GM12878 (cell line): Measurements from ENCODE around the gene HS6ST3. TPM values are rescaled to one million over a fixed set of nuclear protein-coding genes. Genes with fewer than 3 reads are reported as not detected.

Experiments used
- ATAC-seq: fragments of 200-7000 bp; cut with Tn5 transposase; 3 replicates; pipeline ENCODE4 v1.9.1; 2020; ENCODE audit warnings: mild to moderate bottlenecking, moderate library complexity
- BruUV-seq: library from RNA; stranded (reverse); fragments of 400-500 nt; replicated peaks from 2 replicates; lab custom pipeline; 2021; lab: Mats Ljungman, UMichigan
- CTCF ChIA-PET: fragments of 300-600 bp; sonication (Branson Sonifier 250); formaldehyde crosslinking; extraction: SDS; loops from one replicate; lab custom pipeline; 2021; ENCODE audit warnings: inconsistent platforms; lab: Yijun Ruan, JAX
- POLR2A ChIA-PET: fragments of 350-600 bp; formaldehyde crosslinking; extraction: SDS; loops from one replicate; lab custom pipeline; 2021; ENCODE audit warnings: inconsistent platforms; lab: Charles Lee
- RAD21 ChIA-PET: fragments of 300-600 bp; sonication (Branson Sonifier 250); formaldehyde crosslinking; loops from one replicate; lab custom pipeline; 2023; ENCODE audit warnings: antibody characterized with exemption; ENCODE audit not compliant: unreplicated experiment; lab: Charles Lee
- SMC1A ChIA-PET: fragments of 300-600 bp; sonication (Branson Sonifier 250); formaldehyde crosslinking; loops from one replicate; lab custom pipeline; 2023; ENCODE audit not compliant: unreplicated experiment, uncharacterized antibody; lab: Charles Lee
- DNase-seq: peaks from one replicate; pipeline ENCODE4 v3.0.0-alpha.2; 2011; ENCODE audit warnings: low read depth, low spot score
- FAIRE-seq: peaks from 3 replicates; lab custom pipeline; 2011; peaks lifted over from hg19 to GRCh38; lab: Jason Lieb, UNC
- H2AFZ ChIP-seq: 2 replicates; pipeline ENCODE4 v1.6.0; 2011; ENCODE audit warnings: low read depth, low read length, control low read depth; ENCODE audit not compliant: control insufficient read depth
- H3K27ac ChIP-seq: 2 replicates; pipeline ENCODE4 v1.5.1; 2011; ENCODE audit warnings: control low read depth; ENCODE audit not compliant: control insufficient read depth, insufficient read depth
- H3K27me3 ChIP-seq, 2 experiments: replicated peaks in 1 of 2; 2 replicates each; pipeline versions ENCODE4 v1.6.0 to v1.6.1; 2011; ENCODE audit warnings: low read length in 1 of 2; ENCODE audit not compliant: control insufficient read depth in 2 of 2, insufficient read depth in 2 of 2
- H3K36me3 ChIP-seq, 2 experiments: 2 replicates each; pipeline ENCODE4 v1.5.1; 2011; ENCODE audit warnings: low read length in 1 of 2; ENCODE audit not compliant: control insufficient read depth in 2 of 2, insufficient read depth in 2 of 2
- H3K4me1 ChIP-seq: 2 replicates; pipeline ENCODE4 v1.6.1; 2011; ENCODE audit warnings: mild to moderate bottlenecking, low read length, moderate library complexity, mixed read lengths; ENCODE audit not compliant: control insufficient read depth, insufficient read depth
- H3K4me2 ChIP-seq: 2 replicates; pipeline ENCODE4 v1.6.0; 2011; ENCODE audit warnings: control low read depth; ENCODE audit not compliant: control insufficient read depth, insufficient read depth
- H3K4me3 ChIP-seq: fragments of 200-600 bp; sonication (generic); 2 replicates; pipeline ENCODE4 v1.5.1; 2016
- H3K79me2 ChIP-seq: 2 replicates; pipeline ENCODE4 v1.6.0; 2011; ENCODE audit warnings: low read length; ENCODE audit not compliant: control insufficient read depth, insufficient read depth
- H3K9ac ChIP-seq: 2 replicates; pipeline ENCODE4 v1.8.0; 2011; ENCODE audit warnings: low read length, control low read depth, mixed read lengths; ENCODE audit not compliant: control insufficient read depth, insufficient read depth
- H3K9me3 ChIP-seq: replicated peaks from 3 replicates; pipeline ENCODE4 v1.5.1; 2011; ENCODE audit warnings: mild to moderate bottlenecking, low read length; ENCODE audit not compliant: control insufficient read depth, insufficient read depth
- H4K20me1 ChIP-seq: 2 replicates; pipeline ENCODE4 v1.6.0; 2011; ENCODE audit not compliant: control insufficient read depth, insufficient read depth
- CREM ChIP-seq: IDR thresholded peaks from 2 replicates; pipeline ENCODE4 v1.6.1; 2014; ENCODE audit warnings: antibody characterized with exemption, low read depth
- HCFC1 ChIP-seq: fragments of 150-350 bp; IDR thresholded peaks from 2 replicates; pipeline ENCODE4 v1.6.1; 2014; ENCODE audit warnings: low read length
- HDGF ChIP-seq: fragments of 450-650 bp; IDR thresholded peaks from 2 replicates; pipeline ENCODE4 v1.6.1; 2016; ENCODE audit warnings: antibody characterized with exemption
- IKZF1 ChIP-seq: fragments of 450-650 bp; conservative IDR thresholded peaks from 2 replicates; pipeline ENCODE4 v1.6.1; 2017; ENCODE audit warnings: antibody characterized with exemption, mild to moderate bottlenecking
- MYC ChIP-seq: IDR thresholded peaks from 2 replicates; pipeline ENCODE4 v1.6.1; 2011; ENCODE audit warnings: mild to moderate bottlenecking, low read length, moderate library complexity, inconsistent platforms; ENCODE audit not compliant: insufficient read depth, insufficient replicate concordance, insufficient read length, severe bottlenecking
- NR2C1 ChIP-seq: fragments of 450-650 bp; IDR thresholded peaks from 2 replicates; pipeline ENCODE4 v1.6.1; 2017; ENCODE audit warnings: antibody characterized with exemption, mild to moderate bottlenecking, moderate library complexity
- NR2F1 ChIP-seq: fragments of 450-650 bp; conservative IDR thresholded peaks from 2 replicates; pipeline ENCODE4 v1.6.1; 2017; ENCODE audit warnings: mild to moderate bottlenecking
- PAX8 ChIP-seq: fragments of 450-650 bp; IDR thresholded peaks from 2 replicates; pipeline ENCODE4 v1.6.1; 2017; ENCODE audit warnings: mild to moderate bottlenecking, moderate library complexity
- SREBF2 ChIP-seq: IDR thresholded peaks from 2 replicates; pipeline ENCODE4 v1.6.1; 2012; ENCODE audit warnings: mild to moderate bottlenecking, low read length
- WGBS: methylation state at CpG from one replicate; pipeline ENCODE4 v1.1.6; 2016; ENCODE audit warnings: low lambda C conversion rate; ENCODE audit not compliant: insufficient replicate concordance, insufficient coverage; ENCODE audit errors: missing lambda C conversion rate; 5-methylcytosine and 5-hydroxymethylcytosine counted together
- in situ Hi-C: fragments of 300-500 bp; cut with MboI; formaldehyde crosslinking; loops from 9 replicates; pipeline ENCODE4 v1.14.3; 2018; ENCODE audit warnings: mixed read lengths
- intact Hi-C: fragments of 100-400 bp; cut with micrococcal nuclease; formaldehyde crosslinking; loops from one replicate; pipeline ENCODE4 v1.14.2; 2022; ENCODE audit not compliant: unreplicated experiment
- polyA plus RNA-seq, 11 experiments: library from polyadenylated mRNA; depleted of rRNA in 4 of 11; unstranded in 6 of 11; stranded (reverse) in 5 of 11; fragments of >200 nt; fragmentation: Nextera tagmentation in 4 of 11; fragmentation: Illumina TruSeq in 1 of 11; extraction: Ambion mirVana in 4 of 11; extraction: Trizol in 1 of 11; gene quantifications; 1 replicate in 1 of 11; 2 replicates in 10 of 11; pipeline versions ENCODE4 v1.2.1 to v1.2.3, GENCODE V29; 2011 to 2016; ENCODE audit warnings: inconsistent platforms in 2 of 11, missing spikeins in 2 of 11, low read depth in 1 of 11
- total RNA-seq, 4 experiments: library from RNA; depleted of rRNA in 3 of 4; stranded (reverse); fragments of >200 nt in 3 of 4; fragmentation: Illumina TruSeq in 1 of 4; extraction: Trizol in 1 of 4; gene quantifications; 2 replicates each; pipeline versions ENCODE4 v1.2.1 to v1.2.3, GENCODE V29; 2013 to 2021
- TF ChIP-seq, protein P1 (sequence below): fragments of 450-650 bp; IDR thresholded peaks from 2 replicates; pipeline ENCODE4 v1.6.1; 2017; ENCODE audit warnings: mild to moderate bottlenecking, moderate library complexity
- TF ChIP-seq, protein P2 (sequence below): IDR thresholded peaks from 2 replicates; pipeline ENCODE4 v1.6.1; 2012; ENCODE audit warnings: improper control_type of control experiment, low read depth, low read length; ENCODE audit not compliant: insufficient replicate concordance
- TF ChIP-seq, protein P3 (sequence below): fragments of 450-650 bp; conservative IDR thresholded peaks from 2 replicates; pipeline ENCODE4 v1.6.1; 2017; ENCODE audit warnings: mild to moderate bottlenecking, moderate library complexity
- TF ChIP-seq, protein P4 (sequence below): IDR thresholded peaks from 2 replicates; pipeline ENCODE4 v1.6.1; 2011; ENCODE audit warnings: mild to moderate bottlenecking, low read depth, low read length, moderate library complexity; ENCODE audit not compliant: insufficient replicate concordance

HS6ST3 gene
- total and polyA plus RNA-seq, 10 of the 15 experiments (the other 5 are each of a cell fraction or from before 2014, with no cell fraction given) = under 0.01 to 2.9 TPM; not detected in 8

- Histone ChIP-seq H3K4me3 (no peak overlapping the region), H3K36me3 (no peaks in the 10 kb centered on the region), H3K27me3 (no peaks in the 10 kb centered on the region), H2AFZ (no peak overlapping the region), H3K4me2 (no peak overlapping the region), H3K9me3 (no peaks in the 10 kb centered on the region), H3K9ac (no peak overlapping the region), H3K4me1 (no peaks in the 10 kb centered on the region), H3K27ac (no peak overlapping the region), H4K20me1 (no peaks in the 10 kb centered on the region), H3K79me2 (no peaks in the 10 kb centered on the region)
- ChIA-PET CTCF (no interaction called here), RAD21 (no interaction called here), SMC1A (no interaction called here), POLR2A (no interaction called here)
- no TSS peak for BruUV-seq
- DNase-seq (no peak), FAIRE-seq (no peak), ATAC-seq (no peak)
- WGBS = 0% methylated on average over 2 of the region's 2 CpGs
- intact Hi-C loops (no loop called here), in situ Hi-C loops (no loop called here)
- TF ChIP-seq, protein P1, sequence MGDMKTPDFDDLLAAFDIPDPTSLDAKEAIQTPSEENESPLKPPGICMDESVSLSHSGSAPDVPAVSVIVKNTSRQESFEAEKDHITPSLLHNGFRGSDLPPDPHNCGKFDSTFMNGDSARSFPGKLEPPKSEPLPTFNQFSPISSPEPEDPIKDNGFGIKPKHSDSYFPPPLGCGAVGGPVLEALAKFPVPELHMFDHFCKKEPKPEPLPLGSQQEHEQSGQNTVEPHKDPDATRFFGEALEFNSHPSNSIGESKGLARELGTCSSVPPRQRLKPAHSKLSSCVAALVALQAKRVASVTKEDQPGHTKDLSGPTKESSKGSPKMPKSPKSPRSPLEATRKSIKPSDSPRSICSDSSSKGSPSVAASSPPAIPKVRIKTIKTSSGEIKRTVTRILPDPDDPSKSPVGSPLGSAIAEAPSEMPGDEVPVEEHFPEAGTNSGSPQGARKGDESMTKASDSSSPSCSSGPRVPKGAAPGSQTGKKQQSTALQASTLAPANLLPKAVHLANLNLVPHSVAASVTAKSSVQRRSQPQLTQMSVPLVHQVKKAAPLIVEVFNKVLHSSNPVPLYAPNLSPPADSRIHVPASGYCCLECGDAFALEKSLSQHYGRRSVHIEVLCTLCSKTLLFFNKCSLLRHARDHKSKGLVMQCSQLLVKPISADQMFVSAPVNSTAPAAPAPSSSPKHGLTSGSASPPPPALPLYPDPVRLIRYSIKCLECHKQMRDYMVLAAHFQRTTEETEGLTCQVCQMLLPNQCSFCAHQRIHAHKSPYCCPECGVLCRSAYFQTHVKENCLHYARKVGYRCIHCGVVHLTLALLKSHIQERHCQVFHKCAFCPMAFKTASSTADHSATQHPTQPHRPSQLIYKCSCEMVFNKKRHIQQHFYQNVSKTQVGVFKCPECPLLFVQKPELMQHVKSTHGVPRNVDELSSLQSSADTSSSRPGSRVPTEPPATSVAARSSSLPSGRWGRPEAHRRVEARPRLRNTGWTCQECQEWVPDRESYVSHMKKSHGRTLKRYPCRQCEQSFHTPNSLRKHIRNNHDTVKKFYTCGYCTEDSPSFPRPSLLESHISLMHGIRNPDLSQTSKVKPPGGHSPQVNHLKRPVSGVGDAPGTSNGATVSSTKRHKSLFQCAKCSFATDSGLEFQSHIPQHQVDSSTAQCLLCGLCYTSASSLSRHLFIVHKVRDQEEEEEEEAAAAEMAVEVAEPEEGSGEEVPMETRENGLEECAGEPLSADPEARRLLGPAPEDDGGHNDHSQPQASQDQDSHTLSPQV = no peak
- TF ChIP-seq CREM (no peak), NR2F1 (no peak), PAX8 (no peak), NR2C1 (no peak), IKZF1 (no peak), HDGF (no peak), SREBF2 (no peak), HCFC1 (no peak), MYC (no peak)
- TF ChIP-seq, protein P2, sequence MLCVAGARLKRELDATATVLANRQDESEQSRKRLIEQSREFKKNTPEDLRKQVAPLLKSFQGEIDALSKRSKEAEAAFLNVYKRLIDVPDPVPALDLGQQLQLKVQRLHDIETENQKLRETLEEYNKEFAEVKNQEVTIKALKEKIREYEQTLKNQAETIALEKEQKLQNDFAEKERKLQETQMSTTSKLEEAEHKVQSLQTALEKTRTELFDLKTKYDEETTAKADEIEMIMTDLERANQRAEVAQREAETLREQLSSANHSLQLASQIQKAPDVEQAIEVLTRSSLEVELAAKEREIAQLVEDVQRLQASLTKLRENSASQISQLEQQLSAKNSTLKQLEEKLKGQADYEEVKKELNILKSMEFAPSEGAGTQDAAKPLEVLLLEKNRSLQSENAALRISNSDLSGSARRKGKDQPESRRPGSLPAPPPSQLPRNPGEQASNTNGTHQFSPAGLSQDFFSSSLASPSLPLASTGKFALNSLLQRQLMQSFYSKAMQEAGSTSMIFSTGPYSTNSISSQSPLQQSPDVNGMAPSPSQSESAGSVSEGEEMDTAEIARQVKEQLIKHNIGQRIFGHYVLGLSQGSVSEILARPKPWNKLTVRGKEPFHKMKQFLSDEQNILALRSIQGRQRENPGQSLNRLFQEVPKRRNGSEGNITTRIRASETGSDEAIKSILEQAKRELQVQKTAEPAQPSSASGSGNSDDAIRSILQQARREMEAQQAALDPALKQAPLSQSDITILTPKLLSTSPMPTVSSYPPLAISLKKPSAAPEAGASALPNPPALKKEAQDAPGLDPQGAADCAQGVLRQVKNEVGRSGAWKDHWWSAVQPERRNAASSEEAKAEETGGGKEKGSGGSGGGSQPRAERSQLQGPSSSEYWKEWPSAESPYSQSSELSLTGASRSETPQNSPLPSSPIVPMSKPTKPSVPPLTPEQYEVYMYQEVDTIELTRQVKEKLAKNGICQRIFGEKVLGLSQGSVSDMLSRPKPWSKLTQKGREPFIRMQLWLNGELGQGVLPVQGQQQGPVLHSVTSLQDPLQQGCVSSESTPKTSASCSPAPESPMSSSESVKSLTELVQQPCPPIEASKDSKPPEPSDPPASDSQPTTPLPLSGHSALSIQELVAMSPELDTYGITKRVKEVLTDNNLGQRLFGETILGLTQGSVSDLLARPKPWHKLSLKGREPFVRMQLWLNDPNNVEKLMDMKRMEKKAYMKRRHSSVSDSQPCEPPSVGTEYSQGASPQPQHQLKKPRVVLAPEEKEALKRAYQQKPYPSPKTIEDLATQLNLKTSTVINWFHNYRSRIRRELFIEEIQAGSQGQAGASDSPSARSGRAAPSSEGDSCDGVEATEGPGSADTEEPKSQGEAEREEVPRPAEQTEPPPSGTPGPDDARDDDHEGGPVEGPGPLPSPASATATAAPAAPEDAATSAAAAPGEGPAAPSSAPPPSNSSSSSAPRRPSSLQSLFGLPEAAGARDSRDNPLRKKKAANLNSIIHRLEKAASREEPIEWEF = no peak
- TF ChIP-seq, protein P3, sequence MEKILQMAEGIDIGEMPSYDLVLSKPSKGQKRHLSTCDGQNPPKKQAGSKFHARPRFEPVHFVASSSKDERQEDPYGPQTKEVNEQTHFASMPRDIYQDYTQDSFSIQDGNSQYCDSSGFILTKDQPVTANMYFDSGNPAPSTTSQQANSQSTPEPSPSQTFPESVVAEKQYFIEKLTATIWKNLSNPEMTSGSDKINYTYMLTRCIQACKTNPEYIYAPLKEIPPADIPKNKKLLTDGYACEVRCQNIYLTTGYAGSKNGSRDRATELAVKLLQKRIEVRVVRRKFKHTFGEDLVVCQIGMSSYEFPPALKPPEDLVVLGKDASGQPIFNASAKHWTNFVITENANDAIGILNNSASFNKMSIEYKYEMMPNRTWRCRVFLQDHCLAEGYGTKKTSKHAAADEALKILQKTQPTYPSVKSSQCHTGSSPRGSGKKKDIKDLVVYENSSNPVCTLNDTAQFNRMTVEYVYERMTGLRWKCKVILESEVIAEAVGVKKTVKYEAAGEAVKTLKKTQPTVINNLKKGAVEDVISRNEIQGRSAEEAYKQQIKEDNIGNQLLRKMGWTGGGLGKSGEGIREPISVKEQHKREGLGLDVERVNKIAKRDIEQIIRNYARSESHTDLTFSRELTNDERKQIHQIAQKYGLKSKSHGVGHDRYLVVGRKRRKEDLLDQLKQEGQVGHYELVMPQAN = no peak
- TF ChIP-seq, protein P4, sequence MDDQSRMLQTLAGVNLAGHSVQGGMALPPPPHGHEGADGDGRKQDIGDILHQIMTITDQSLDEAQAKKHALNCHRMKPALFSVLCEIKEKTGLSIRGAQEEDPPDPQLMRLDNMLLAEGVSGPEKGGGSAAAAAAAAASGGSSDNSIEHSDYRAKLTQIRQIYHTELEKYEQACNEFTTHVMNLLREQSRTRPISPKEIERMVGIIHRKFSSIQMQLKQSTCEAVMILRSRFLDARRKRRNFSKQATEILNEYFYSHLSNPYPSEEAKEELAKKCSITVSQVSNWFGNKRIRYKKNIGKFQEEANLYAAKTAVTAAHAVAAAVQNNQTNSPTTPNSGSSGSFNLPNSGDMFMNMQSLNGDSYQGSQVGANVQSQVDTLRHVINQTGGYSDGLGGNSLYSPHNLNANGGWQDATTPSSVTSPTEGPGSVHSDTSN = no peak
Measured at GRCh38 chr13:96860882-96861281, 771.0 kb downstream of the HS6ST3 start.
